GM21825 (cell line): ENCODE measurements around the gene NDUFB2.
"Not testable (repeated sequence)": the region's sequence is repeated elsewhere in the genome, so short reads cannot be mapped to it uniquely, and the experiment has no call there.

Source experiments
- ATAC-seq: cut with Tn5 transposase; IDR thresholded peaks from one replicate; pipeline ENCODE4 v1.9.1; 2021; ENCODE audit warnings: mild to moderate bottlenecking, moderate library complexity; ENCODE audit not compliant: unreplicated experiment

NDUFB2 gene

DNA sequence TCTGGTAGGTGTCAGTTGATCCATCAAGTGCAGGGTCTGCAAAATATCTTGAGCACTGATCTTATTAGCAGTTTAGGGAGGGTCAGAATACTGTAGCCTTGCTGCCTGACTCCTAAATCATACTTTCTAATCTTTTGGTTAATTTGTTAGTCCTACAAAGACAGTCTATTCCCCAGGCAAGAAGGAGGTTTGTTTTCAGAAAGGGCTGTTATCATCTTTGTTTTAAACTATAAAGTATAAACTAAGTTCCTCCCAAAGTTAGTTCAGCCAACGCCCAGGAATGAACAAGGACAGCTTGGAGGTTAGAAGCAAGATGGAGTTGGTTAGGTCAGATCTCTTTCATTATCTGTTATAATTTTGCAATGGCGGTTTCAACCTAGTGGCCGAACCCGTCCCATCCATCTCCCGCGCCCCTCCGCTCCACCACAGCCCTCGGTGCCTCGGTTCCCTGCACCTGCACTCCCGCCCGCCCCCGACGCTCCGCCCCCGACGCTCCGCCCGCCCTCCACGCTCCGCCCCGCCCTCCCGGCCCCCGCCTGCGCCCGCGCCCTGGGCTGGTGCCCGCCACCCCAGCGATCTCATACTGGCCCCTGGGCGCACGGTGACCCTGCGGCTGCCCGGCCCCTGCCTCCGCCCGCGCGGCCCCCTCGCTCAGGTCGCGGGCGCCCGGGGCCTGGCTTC lies 24.0 kb upstream of the NDUFB2 start, which contains the start of gene ADCK2:
Gene ADCK2, plus strand, starts transcription at position 564 of the 681 bp plus-strand sequence. CDS start 386 bp downstream, outside the sequence.
- ATAC-seq, result peak; percentile 51

DNA sequence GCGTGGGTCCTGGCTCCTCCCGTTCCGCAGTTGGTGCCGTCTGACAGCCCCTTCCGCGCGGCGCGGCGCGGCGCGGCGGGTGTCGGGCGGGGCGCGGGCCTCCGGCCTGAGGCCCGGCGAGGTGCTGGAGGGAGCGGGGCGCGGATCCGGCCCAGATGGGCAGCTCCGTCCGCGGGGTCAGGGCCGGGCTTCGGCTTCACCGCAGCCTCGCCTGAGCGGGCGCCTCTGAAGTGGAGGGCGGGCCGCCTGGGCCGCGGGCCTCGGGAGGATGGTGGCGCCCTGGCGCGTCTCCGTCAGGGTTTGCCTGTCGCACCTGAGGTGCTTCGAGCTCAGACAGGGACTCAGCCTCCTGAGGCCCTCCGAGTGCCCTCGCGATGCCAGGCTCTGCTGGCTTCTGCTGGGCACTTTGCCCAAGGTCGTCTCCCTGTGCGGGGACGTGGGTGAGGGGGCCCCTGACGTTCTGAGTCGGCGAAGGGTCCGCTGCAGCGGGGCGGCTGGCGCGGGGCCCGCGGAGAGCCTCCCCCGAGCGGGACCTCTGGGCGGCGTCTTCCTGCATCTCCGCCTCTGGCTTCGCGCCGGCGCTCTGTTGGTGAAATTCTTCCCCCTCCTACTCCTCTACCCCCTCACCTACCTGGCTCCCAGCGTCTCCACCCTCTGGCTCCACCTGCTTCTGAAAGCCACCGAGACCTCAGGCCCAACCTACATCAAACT lies 23.3 kb upstream of the NDUFB2 start:
- ATAC-seq, result peak; percentile 42

DNA sequence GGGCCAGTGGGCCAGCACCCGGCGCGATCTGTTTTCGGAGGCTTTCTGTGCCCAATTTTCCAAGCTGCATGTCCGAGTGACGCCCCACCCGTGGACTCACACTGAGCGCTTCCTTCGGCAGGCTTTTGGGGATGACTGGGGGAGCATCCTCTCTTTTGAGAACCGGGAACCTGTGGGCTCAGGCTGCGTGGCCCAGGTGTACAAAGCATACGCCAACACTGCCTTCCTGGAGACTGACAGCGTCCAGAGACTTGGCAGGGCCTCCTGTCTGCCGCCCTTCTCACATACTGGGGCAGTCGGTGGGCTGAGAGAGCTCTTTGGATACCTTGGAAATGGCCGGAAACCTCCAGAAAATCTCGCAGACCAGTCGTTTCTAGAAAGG lies 22.7 kb upstream of the NDUFB2 start:
- no peak for ATAC-seq

DNA sequence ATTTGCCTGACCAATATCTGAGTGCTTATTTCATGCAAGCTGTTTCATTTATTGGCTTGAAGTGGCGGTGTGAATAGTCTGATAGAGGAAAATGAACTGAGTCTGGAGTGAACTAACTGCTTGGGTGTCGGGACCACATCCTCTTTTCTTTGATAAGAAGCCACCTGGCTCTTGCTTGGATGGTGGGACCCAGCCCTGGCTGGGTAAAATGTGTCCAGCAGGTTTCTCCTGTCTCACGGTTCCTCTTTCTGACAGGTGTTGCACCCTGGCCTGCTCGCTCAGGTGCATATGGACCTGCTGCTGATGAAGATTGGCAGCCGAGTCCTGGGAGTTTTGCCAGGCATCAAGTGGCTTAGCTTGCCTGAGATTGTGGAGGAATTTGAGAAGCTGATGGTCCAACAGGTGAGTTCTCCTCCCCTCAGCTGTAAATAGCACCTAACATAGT lies 22.1 kb upstream of the NDUFB2 start:
- ATAC-seq, result no peak

DNA sequence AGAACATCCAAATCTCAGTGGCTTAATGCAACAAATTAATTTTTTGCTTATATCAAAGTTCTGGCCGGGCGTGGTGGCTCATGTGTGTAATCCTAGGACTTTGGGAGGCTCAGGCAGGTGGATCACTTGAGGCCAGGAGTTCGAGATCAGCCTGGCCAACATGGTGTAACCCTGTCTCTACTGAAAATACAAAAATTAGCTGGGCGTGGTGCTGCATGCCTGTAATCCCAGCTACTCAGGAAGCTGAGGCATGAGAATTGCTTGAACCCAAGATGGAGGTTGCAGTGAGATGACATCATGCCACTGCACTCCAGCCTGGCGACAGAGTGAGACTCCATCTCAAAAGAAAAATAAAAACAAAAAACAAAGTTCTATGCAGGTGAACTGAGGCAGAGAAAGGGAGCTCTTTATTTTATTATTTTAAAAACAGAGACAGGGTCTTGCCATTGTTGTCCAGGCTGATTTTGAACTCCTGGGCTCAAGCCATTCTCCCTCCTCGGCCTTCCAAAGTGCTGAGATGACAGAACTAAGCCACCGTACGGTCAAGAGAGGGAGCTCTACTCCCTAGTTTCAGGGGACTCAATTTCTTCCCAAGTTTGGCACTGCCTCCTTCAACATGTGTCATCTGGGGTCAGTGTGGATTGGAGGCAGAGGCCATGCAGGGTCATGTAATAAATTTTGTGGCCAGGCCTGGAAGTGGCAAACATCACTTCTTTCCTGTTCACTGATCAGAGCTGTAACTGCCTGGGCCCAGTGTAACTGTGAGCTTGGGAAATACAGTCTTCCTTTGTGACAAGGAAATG lies 21.4 kb upstream of the NDUFB2 start:
- ATAC-seq, result no peak

DNA sequence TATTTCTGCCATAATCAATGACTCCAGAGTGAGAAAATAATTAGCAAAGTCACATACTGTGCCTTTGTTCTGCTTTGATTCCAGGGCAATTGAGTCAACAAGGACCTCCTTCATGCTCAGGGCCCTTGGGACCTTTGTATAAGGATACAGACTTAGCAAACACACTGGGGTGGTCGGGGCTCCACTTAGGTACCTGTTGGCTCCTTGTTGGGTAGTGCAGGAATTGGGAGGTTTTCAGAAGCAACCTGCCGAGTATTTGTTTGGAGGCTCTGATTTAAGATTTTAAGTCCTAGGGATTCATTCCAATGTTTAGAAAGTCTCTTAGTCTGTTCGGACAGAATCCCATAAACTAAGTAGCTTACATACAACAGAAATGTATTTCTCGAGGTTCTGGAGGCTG lies 20.8 kb upstream of the NDUFB2 start:
- no peak for ATAC-seq

DNA sequence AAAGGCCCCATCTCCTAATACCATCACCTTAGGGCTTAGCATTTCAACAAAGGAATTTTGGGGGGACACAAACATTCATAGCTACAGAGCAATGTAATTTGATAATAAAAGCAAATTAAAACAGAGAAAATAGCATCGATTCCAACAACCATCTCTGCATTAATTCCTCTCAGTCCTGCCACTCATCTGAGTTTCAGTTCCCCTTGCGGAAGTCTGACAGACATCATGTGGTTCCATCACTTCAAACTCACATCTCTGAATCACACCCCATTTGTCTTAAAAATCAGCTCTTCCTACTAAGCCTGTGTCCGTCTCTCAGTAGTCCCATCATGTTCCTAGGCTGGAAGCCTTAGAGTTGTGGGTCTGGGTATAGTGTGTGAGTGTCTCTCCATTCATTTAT lies 20.2 kb upstream of the NDUFB2 start:
- ATAC-seq, result peak; percentile 55

DNA sequence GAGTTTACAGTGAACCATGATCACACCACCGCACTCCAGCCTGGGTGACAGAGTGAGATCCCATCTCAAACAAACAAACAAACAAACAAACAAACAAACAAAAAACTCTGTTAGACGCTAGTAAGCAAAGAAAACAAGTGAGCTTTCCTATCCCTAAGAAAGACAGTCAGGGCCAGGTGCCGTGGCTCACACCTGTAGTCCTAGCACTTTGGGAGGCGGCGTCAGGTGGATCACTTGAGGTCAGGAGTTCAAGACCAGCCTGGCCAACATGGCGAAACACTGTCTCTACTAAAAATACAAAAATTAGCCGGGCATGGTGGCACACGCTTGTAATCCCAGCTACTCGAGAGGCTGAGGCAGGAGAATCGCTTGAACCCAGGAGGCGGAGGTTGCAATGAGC lies 19.6 kb upstream of the NDUFB2 start:
- ATAC-seq, result not testable (repeated sequence)

DNA sequence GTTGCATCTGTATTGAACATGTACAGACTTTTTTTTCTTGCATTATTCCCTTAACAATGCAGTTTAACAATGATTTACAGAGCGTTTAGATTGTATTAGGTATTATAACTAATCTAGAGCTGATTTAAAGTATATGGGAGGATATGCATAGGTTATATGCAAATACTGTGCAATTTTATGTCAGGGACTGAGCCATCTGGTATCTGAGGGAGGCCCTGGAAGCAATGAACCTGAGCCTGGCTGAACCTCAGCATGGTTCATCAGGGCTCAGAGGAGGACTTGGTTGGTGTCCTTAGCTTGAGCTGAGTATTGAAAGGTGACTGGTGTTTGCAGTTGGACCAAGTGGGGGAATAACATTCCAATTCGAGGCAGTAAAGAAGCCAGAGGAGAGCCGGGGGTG lies 19.0 kb upstream of the NDUFB2 start:
- no peak for ATAC-seq

DNA sequence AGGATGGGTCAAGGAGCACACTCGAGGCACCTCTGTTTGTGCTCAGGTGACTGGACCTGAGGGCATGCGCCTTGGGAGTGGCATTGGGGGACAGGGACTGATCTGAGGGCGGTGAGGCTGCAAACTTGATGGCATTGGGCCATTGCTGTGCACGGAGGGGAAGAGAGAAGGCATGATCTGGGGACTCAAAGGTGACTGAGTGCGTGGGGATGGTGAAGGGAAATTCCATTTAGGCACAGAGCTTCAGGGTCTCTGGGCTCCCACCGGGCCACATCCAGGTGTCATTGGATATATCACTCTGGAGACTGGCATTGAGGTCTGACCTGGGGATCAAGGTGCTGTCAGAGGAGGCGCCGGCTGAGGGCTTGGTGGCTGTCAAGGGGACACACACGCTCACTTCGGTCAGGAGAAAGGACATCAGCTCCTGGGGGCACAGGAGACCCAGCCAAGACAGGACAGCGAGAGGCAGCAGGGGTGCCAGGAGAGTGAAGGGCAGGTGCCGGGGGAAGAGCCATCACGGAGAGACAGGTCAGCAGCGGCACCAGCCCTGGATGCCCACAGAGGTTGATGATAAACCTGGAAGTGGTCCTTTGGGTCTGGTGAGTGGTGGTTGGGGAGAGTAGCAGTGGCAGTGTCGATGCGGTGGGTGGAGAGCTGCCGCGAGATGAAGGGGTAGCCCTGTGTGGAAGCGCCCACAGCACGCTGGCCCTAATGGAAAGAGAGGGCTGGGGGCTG lies 18.3 kb upstream of the NDUFB2 start:
- ATAC-seq, result no peak

DNA sequence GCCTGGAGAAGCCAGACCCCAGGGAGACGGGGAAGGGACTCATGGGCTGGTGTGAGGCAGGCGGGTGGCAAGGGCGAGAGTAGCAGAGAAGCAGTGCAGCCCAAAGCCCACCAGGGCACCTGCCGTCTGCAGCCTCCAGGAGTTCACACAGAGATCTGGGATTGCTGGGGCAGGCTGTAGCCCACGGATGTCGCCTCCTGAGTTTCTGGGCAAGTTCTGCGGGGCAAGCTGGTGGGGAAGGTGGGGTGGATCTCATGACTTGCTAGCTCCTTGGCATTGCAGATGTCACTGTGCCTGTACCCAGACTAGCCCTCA lies 17.7 kb upstream of the NDUFB2 start:
- no peak for ATAC-seq

DNA sequence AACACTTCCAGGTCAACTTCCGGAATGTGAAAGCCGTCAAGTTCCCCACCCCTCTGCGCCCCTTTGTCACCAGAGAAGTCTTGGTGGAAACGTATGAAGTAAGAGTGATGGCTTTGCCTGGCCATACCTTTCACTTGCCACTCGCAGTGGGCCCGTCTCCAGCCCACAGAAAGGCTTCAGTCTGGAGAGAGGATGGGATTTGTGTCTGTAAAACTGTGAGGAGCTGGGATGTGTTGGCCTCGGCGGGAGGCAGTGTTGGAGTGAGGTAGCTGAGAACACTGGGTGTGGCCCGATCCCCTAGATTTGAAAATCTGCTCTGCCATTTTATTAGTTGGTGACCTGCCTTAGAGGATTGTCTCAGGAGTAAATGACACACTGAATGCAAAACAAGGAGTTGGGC lies 17.3 kb upstream of the NDUFB2 start:
- no peak for ATAC-seq

DNA sequence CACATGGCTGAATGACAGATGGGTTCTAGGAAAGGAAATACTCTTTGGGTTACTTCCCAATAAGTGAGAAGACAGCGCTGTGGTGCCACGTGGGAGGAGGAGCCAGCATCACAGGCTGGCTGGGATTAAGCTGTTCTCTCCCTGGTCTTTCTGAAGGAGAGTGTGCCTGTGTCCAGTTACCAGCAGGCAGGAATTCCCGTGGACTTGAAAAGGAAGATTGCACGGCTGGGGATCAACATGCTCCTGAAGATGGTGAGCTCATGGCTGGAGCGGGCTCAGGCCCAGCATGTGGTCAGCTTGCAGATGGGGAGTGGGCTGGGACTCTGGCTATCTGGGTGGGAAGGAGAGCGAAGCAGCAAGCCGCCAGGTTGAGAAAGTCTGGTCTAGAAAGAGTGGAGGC lies 15.6 kb upstream of the NDUFB2 start:
- ATAC-seq, result no peak

DNA sequence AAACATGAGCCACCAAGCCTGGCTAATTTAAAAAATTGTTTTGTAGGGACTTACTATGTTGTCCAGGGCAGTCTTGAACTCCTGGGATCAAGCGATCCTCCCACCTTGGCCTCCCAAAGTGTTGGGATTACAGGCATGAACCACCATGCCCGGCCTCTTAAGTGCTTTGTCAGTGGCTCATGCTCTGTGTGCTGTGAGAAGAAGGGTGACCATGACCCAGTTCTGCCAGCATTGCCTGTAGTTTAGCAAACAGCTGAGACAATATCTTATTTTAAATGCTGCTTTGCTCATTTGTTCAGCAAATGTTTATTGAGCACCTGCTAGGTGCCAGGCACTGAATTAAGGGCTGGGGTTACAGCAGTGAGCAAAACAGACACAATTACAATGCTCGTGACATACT lies 14.7 kb upstream of the NDUFB2 start:
- no peak for ATAC-seq

DNA sequence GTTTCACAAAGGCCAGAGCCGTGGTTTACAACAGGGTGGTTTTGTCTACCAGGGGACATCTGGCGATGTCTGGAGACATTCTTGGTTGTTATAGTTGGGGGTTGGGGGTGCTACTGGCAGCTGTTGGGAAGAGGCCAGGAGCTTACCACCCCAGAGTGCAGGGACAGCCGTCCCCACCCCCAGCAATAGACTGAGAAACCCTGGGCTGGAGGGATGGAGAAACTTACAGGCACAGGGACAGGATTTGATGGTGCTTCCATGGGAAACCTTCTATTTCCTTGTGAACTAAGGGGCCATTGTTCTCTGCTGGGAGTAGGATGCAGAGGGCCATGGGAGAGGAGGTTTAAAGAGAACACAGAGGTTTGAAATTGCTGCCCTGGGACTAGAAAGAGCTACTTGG lies 12.9 kb upstream of the NDUFB2 start:
- no peak for ATAC-seq

DNA sequence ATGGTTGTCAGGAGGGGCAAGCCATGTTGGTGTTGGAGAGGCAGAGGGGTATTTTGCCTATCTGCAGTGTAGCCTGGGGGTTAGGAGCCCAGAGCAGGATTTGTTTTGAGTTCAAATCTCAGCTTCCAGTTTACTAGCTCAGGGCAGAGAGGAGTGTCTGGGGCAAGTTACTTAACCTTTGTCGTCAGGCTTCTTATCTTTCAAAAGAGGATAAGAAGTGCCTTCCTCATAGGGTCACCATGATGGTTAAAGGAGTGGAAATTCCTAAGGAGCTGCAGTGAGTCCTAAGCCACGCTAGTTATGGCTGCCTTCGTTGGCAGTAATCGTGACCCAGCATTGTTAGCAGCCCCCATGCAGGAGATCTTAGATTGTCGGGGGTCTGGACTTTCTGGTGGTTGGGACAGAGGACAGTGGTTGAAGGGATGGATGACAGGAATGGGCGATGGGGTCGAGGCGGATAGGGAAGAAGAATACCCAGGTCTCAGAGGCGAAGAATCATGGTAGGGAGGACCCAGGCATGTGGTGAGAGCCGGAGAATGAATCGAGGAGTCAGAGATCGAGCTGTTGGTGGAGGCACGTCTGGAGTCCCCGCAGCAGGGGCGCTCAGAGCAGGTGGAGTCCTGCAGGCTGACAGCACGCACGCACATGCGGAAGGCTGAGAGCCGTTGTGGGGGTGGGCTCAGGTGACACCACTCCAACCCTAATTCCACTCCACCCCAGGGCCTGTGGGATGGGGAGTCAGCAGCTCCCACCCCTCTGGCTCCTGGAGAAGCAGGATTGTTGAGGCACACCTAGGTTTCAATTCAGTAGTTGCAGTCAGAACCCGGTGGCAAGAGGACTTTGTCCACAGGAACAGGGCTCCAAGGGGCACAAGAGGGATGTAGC lies 12.2 kb upstream of the NDUFB2 start:
- ATAC-seq, result no peak

DNA sequence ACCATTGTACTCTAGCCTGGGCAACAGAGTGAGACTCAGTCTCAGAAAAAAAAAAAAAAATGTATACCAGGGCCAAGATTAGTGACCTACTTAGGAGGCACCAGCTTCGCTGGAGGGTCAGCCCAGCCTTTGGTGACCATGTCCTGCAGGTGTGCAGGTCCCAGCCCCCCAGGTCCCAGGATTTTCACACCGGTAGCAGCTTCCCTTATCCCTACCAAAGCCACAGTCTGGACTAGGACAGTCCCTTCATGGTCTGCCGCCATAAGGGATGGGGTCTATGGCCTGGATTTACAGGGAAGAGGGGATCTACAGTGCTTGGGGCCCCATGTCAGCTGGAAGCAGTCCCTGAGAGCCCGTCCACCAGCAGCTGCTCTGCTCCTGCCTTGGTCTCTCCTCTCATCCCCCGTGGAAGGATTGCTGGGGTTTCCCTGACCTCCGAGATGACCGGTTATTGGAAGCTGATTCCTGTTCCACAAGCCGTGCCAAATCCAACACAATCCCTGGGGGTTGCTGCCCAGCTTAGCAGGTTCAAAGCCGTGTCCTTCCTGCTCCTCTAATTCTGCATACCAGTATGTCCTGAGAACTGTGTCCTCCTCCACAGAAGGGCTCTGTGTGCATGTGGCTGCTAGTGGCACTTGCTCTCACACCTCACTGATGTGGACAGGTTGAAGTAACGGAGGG lies 11.0 kb upstream of the NDUFB2 start:
- no peak for ATAC-seq

DNA sequence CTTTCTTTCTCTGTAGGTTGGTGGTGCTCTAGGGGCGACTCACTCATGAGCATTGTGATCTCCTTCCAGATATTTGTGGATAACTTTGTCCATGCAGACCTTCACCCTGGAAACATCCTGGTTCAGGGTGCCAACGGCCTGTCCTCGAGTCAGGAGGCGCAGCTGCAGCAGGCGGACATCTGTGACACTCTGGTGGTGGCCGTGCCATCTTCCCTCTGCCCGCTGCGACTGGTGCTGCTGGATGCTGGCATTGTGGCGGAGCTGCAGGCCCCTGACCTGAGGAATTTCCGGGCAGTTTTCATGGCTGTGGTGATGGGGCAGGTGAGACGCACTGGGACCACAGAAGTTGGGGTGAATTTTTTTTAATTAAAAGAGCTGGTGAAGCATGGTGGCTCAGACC lies 9.6 kb upstream of the NDUFB2 start:
- ATAC-seq, result no peak

DNA sequence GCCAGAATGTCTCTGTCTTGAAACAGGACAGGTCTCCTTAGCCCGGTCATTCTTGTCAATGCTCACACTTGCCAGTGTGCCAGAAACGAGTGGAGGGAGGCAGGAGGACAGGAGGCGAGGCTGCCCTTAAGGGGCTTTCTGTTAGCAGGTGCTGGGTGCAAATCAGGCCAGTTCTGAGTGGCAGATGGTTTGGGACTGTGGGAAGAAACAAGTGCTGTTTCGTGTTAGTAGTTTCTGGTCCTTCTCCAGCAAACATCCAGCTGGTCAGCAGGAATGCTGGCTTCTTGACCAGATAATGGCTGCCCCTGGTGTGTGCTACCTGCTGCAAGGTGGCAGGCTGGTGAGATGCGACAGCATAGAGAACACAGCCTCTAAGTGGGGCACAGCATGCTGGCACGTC lies 8.2 kb upstream of the NDUFB2 start:
- ATAC-seq, result no peak
